Kidney epithelial cell (primary cell): ENCODE data around the gene GPR108. TPM values are rescaled to one million over a fixed set of nuclear protein-coding genes. Genes with fewer than 3 reads are reported as not detected.
"Not testable (repeated sequence)": the region's sequence is repeated elsewhere in the genome, so short reads cannot be mapped to it uniquely, and the experiment has no call there.

ENCODE experiments used
- DNase-seq: peaks from one replicate; pipeline ENCODE4 v3.0.0-alpha.2; 2010; ENCODE audit warnings: low read depth
- H3K27me3 ChIP-seq: 2 replicates; pipeline ENCODE4 v1.6.0; 2011; ENCODE audit warnings: low read length; ENCODE audit not compliant: control insufficient read depth, insufficient read depth
- H3K36me3 ChIP-seq: 2 replicates; pipeline ENCODE4 v1.5.1; 2011; ENCODE audit warnings: low read length; ENCODE audit not compliant: control insufficient read depth, insufficient read depth
- H3K4me3 ChIP-seq: 2 replicates; pipeline ENCODE4 v1.5.1; 2011; ENCODE audit warnings: low read depth, mild to moderate bottlenecking, control low read depth, low read length
- total RNA-seq: library from RNA; depleted of rRNA; stranded (reverse); fragments of >200 nt; gene quantifications from 2 replicates; pipeline ENCODE4 v1.2.3, GENCODE V29; 2015
- TF ChIP-seq, protein P1 (sequence below): IDR thresholded peaks from 2 replicates; pipeline ENCODE4 v1.5.1; 2011; ENCODE audit warnings: mild to moderate bottlenecking, moderate library complexity, low read length, control low read depth, inconsistent platforms; ENCODE audit not compliant: insufficient read depth, poor library complexity, severe bottlenecking

Gene GPR108
- total RNA-seq, 1 donor from 2014 or later = 66.6 TPM

- Histone ChIP-seq H3K27me3 (peaks cover 25% of the 10 kb centered on the region), H3K4me3 (no peak overlapping the region), H3K36me3 (no peaks in the 10 kb centered on the region)
- no peak for DNase-seq
- TF ChIP-seq, protein P1, sequence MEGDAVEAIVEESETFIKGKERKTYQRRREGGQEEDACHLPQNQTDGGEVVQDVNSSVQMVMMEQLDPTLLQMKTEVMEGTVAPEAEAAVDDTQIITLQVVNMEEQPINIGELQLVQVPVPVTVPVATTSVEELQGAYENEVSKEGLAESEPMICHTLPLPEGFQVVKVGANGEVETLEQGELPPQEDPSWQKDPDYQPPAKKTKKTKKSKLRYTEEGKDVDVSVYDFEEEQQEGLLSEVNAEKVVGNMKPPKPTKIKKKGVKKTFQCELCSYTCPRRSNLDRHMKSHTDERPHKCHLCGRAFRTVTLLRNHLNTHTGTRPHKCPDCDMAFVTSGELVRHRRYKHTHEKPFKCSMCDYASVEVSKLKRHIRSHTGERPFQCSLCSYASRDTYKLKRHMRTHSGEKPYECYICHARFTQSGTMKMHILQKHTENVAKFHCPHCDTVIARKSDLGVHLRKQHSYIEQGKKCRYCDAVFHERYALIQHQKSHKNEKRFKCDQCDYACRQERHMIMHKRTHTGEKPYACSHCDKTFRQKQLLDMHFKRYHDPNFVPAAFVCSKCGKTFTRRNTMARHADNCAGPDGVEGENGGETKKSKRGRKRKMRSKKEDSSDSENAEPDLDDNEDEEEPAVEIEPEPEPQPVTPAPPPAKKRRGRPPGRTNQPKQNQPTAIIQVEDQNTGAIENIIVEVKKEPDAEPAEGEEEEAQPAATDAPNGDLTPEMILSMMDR = no peak
Observed at GRCh38 chr19:6709549-6709948, 27.8 kb downstream of the GPR108 start.

GRCh38 chr19:6708913-6709312, 28.5 kb downstream of the GPR108 start:
- not testable (repeated sequence) for H3K36me3 ChIP-seq, H3K4me3 ChIP-seq, DNase-seq
- H3K27me3 ChIP-seq = peaks cover 25% of the 10 kb centered on the region

DNA sequence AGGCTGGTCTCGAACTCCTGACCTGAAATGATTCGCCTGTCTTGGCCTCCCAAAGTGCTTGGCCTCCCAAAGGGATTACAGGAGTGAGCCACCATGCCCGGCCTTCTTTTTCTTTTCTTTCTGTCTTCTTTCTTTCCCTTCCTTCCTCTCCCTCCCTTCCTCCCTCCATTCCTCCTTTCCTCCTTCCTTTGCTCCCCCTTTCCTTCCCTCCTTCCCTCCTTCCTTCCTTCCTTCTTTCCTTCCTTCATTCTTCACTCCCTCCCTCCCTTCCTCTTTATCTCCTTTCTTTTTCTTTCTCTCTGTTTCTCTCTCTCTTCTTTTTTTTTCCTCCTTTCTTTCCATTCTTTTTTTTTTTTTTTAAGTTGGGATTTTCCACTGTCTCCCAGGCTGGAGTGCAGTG, 29.0 kb downstream of the GPR108 start:
- no peak for DNase-seq
- peaks cover 25% of the 10 kb centered on the region for H3K27me3 ChIP-seq
- no peaks in the 10 kb centered on the region for H3K36me3 ChIP-seq

DNA sequence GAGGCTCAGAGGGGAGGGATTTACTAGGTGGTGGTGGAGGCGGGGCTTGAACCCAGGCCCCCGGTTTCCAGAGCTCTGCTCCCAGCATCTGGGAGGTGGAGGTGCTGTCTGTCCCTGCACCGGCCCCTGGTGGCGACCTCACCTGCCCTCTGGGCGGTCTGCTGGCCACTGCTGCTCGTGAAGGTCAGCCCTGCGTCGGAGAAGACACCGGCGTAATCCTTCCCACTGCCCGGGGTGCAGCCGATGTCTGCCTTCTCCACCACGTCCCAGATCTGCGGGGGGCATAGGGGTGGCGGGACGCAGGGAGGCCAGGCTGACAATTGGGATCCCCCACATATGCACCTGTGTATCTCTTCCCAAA, 29.7 kb downstream of the GPR108 start:
- TF ChIP-seq, protein P1 = no peak
- no peak overlapping the region for H3K4me3 ChIP-seq
- DNase-seq = no peak
- H3K36me3 ChIP-seq = no peaks in the 10 kb centered on the region
- peaks cover 25% of the 10 kb centered on the region for H3K27me3 ChIP-seq

More for the DNA sequence above, 29.0 kb downstream of the GPR108 start:
- H3K4me3 ChIP-seq = no peak overlapping the region
- TF ChIP-seq, protein P1 = no peak

GRCh38 chr19:6707011-6707657, 30.2 kb downstream of the GPR108 start:
- Histone ChIP-seq H3K36me3 (no peaks in the 10 kb centered on the region), H3K4me3 (no peak overlapping the region), H3K27me3 (peaks cover 22% of the 10 kb centered on the region)
- TF ChIP-seq, protein P1 = no peak
- DNase-seq = no peak

GRCh38 chr19:6706633-6706958, 30.8 kb downstream of the GPR108 start:
- Histone ChIP-seq H3K4me3 (no peak overlapping the region), H3K27me3 (peaks cover 19% of the 10 kb centered on the region), H3K36me3 (no peaks in the 10 kb centered on the region)
- no peak for DNase-seq
- TF ChIP-seq, protein P1 = no peak
